GM12878 (cell line): Measurements from ENCODE around the gene ARHGAP22. TPM values are rescaled to one million over a fixed set of nuclear protein-coding genes. Genes with fewer than 3 reads are reported as not detected.
A peak's percentile ranks its signal among the peaks of the same experiment; 100 is the strongest.

Experiments used
- ATAC-seq: fragments of 200-7000 bp; cut with Tn5 transposase; 3 replicates; pipeline ENCODE4 v1.9.1; 2020; ENCODE audit warnings: mild to moderate bottlenecking, moderate library complexity
- BruUV-seq: library from RNA; stranded (reverse); fragments of 400-500 nt; replicated peaks from 2 replicates; lab custom pipeline; 2021; lab: Mats Ljungman, UMichigan
- CTCF ChIA-PET: fragments of 300-600 bp; sonication (Branson Sonifier 250); formaldehyde crosslinking; extraction: SDS; loops from one replicate; lab custom pipeline; 2021; ENCODE audit warnings: inconsistent platforms; lab: Yijun Ruan, JAX
- POLR2A ChIA-PET: fragments of 350-600 bp; formaldehyde crosslinking; extraction: SDS; loops from one replicate; lab custom pipeline; 2021; ENCODE audit warnings: inconsistent platforms; lab: Charles Lee
- RAD21 ChIA-PET: fragments of 300-600 bp; sonication (Branson Sonifier 250); formaldehyde crosslinking; loops from one replicate; lab custom pipeline; 2023; ENCODE audit warnings: antibody characterized with exemption; ENCODE audit not compliant: unreplicated experiment; lab: Charles Lee
- SMC1A ChIA-PET: fragments of 300-600 bp; sonication (Branson Sonifier 250); formaldehyde crosslinking; loops from one replicate; lab custom pipeline; 2023; ENCODE audit not compliant: unreplicated experiment, uncharacterized antibody; lab: Charles Lee
- DNase-seq: peaks from one replicate; pipeline ENCODE4 v3.0.0-alpha.2; 2011; ENCODE audit warnings: low read depth, low spot score
- FAIRE-seq: peaks from 3 replicates; lab custom pipeline; 2011; peaks lifted over from hg19 to GRCh38; lab: Jason Lieb, UNC
- H2AFZ ChIP-seq: 2 replicates; pipeline ENCODE4 v1.6.0; 2011; ENCODE audit warnings: low read depth, low read length, control low read depth; ENCODE audit not compliant: control insufficient read depth
- H3K27ac ChIP-seq: 2 replicates; pipeline ENCODE4 v1.5.1; 2011; ENCODE audit warnings: control low read depth; ENCODE audit not compliant: control insufficient read depth, insufficient read depth
- H3K27me3 ChIP-seq, 2 experiments: replicated peaks in 1 of 2; 2 replicates each; pipeline versions ENCODE4 v1.6.0 to v1.6.1; 2011; ENCODE audit warnings: low read length in 1 of 2; ENCODE audit not compliant: control insufficient read depth in 2 of 2, insufficient read depth in 2 of 2
- H3K36me3 ChIP-seq, 2 experiments: 2 replicates each; pipeline ENCODE4 v1.5.1; 2011; ENCODE audit warnings: low read length in 1 of 2; ENCODE audit not compliant: control insufficient read depth in 2 of 2, insufficient read depth in 2 of 2
- H3K4me1 ChIP-seq: 2 replicates; pipeline ENCODE4 v1.6.1; 2011; ENCODE audit warnings: mild to moderate bottlenecking, low read length, moderate library complexity, mixed read lengths; ENCODE audit not compliant: control insufficient read depth, insufficient read depth
- H3K4me2 ChIP-seq: 2 replicates; pipeline ENCODE4 v1.6.0; 2011; ENCODE audit warnings: control low read depth; ENCODE audit not compliant: control insufficient read depth, insufficient read depth
- H3K4me3 ChIP-seq: fragments of 200-600 bp; sonication (generic); 2 replicates; pipeline ENCODE4 v1.5.1; 2016
- H3K79me2 ChIP-seq: 2 replicates; pipeline ENCODE4 v1.6.0; 2011; ENCODE audit warnings: low read length; ENCODE audit not compliant: control insufficient read depth, insufficient read depth
- H3K9ac ChIP-seq: 2 replicates; pipeline ENCODE4 v1.8.0; 2011; ENCODE audit warnings: low read length, control low read depth, mixed read lengths; ENCODE audit not compliant: control insufficient read depth, insufficient read depth
- H3K9me3 ChIP-seq: replicated peaks from 3 replicates; pipeline ENCODE4 v1.5.1; 2011; ENCODE audit warnings: mild to moderate bottlenecking, low read length; ENCODE audit not compliant: control insufficient read depth, insufficient read depth
- H4K20me1 ChIP-seq: 2 replicates; pipeline ENCODE4 v1.6.0; 2011; ENCODE audit not compliant: control insufficient read depth, insufficient read depth
- BMI1 ChIP-seq: fragments of 450-650 bp; IDR thresholded peaks from 2 replicates; pipeline ENCODE4 v1.6.1; 2016; ENCODE audit warnings: mild to moderate bottlenecking, moderate library complexity, borderline replicate concordance
- ETV6 ChIP-seq, 2 experiments: fragments of 450-650 bp in 1 of 2; IDR thresholded peaks in 1 of 2; conservative IDR thresholded peaks in 1 of 2; 2 replicates each; pipeline ENCODE4 v1.6.1; 2014; ENCODE audit warnings: antibody characterized with exemption in 1 of 2, borderline replicate concordance in 1 of 2, low read depth in 1 of 2, mild to moderate bottlenecking in 1 of 2, moderate library complexity in 1 of 2
- IKZF1 ChIP-seq: fragments of 450-650 bp; conservative IDR thresholded peaks from 2 replicates; pipeline ENCODE4 v1.6.1; 2017; ENCODE audit warnings: antibody characterized with exemption, mild to moderate bottlenecking
- JUNB ChIP-seq: IDR thresholded peaks from 2 replicates; pipeline ENCODE4 v1.6.1; 2016; ENCODE audit warnings: antibody characterized with exemption, mild to moderate bottlenecking
- KDM1A ChIP-seq: fragments of 200-600 bp; sonication (generic); IDR thresholded peaks from 2 replicates; pipeline ENCODE4 v1.6.1; 2016; ENCODE audit warnings: borderline replicate concordance
- NFIC ChIP-seq: IDR thresholded peaks from 2 replicates; pipeline ENCODE4 v1.6.1; 2012; ENCODE audit warnings: low read depth, mild to moderate bottlenecking, inconsistent platforms, low read length, moderate library complexity
- NR2C2 ChIP-seq: IDR thresholded peaks from 2 replicates; pipeline ENCODE4 v1.6.1; 2011; ENCODE audit warnings: borderline replicate concordance, low read depth; ENCODE audit not compliant: control insufficient read depth, insufficient read length
- SIX5 ChIP-seq: IDR thresholded peaks from 2 replicates; pipeline ENCODE4 v1.6.1; 2011; ENCODE audit warnings: mild to moderate bottlenecking, low read depth, low read length, moderate library complexity; ENCODE audit not compliant: severe bottlenecking
- TBL1XR1 ChIP-seq: IDR thresholded peaks from 2 replicates; pipeline ENCODE4 v1.6.1; 2012; ENCODE audit warnings: low read depth, low read length, improper control_type of control experiment
- ZNF592 ChIP-seq: fragments of 450-650 bp; IDR thresholded peaks from 2 replicates; pipeline ENCODE4 v1.6.1; 2017; ENCODE audit warnings: mild to moderate bottlenecking, moderate library complexity
- ZSCAN29 ChIP-seq: fragments of 450-650 bp; IDR thresholded peaks from 2 replicates; pipeline ENCODE4 v1.6.1; 2017; ENCODE audit warnings: mild to moderate bottlenecking, moderate library complexity
- WGBS: methylation state at CpG from one replicate; pipeline ENCODE4 v1.1.6; 2016; ENCODE audit warnings: low lambda C conversion rate; ENCODE audit not compliant: insufficient replicate concordance, insufficient coverage; ENCODE audit errors: missing lambda C conversion rate; 5-methylcytosine and 5-hydroxymethylcytosine counted together
- in situ Hi-C: fragments of 300-500 bp; cut with MboI; formaldehyde crosslinking; loops from 9 replicates; pipeline ENCODE4 v1.14.3; 2018; ENCODE audit warnings: mixed read lengths
- intact Hi-C: fragments of 100-400 bp; cut with micrococcal nuclease; formaldehyde crosslinking; loops from one replicate; pipeline ENCODE4 v1.14.2; 2022; ENCODE audit not compliant: unreplicated experiment
- polyA plus RNA-seq, 11 experiments: library from polyadenylated mRNA; depleted of rRNA in 4 of 11; unstranded in 6 of 11; stranded (reverse) in 5 of 11; fragments of >200 nt; fragmentation: Nextera tagmentation in 4 of 11; fragmentation: Illumina TruSeq in 1 of 11; extraction: Ambion mirVana in 4 of 11; extraction: Trizol in 1 of 11; gene quantifications; 1 replicate in 1 of 11; 2 replicates in 10 of 11; pipeline versions ENCODE4 v1.2.1 to v1.2.3, GENCODE V29; 2011 to 2016; ENCODE audit warnings: inconsistent platforms in 2 of 11, missing spikeins in 2 of 11, low read depth in 1 of 11
- total RNA-seq, 4 experiments: library from RNA; depleted of rRNA in 3 of 4; stranded (reverse); fragments of >200 nt in 3 of 4; fragmentation: Illumina TruSeq in 1 of 4; extraction: Trizol in 1 of 4; gene quantifications; 2 replicates each; pipeline versions ENCODE4 v1.2.1 to v1.2.3, GENCODE V29; 2013 to 2021

Gene ARHGAP22
- total and polyA plus RNA-seq, 10 of the 15 experiments (the other 5 are each of a cell fraction or from before 2014, with no cell fraction given): 0.07 to 0.61 (median 0.18) TPM; not detected in 5

GRCh38 chr10:48399551-48399950 lies 205.3 kb downstream of the ARHGAP22 start:
- DNase-seq: no peak
- no peak for FAIRE-seq

DNA sequence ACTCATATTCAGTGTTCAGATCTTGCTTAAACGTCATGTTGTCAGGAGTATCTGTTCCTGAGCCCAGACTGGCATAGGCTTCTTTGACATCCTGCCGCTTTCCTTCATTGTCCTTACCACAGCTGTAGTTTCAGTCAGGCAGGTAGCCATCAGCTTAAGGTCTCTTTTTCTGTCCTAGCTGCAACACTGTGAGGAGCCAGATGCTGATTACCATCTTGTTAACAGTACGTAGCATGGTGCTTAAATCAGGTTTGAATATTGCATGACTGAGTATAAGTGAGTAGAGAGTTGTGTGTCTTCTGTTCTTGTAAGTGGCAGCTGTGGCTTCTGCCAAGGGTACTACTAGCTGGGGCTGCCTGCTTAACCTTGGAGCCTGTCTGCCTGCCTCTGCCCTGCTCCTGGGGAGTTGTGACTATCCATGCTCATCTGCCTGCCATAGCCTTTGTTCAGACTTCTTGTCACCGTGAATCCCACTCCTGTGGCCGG lies 205.8 kb downstream of the ARHGAP22 start:
- no peaks in the 10 kb centered on the region for H3K27me3 ChIP-seq
- no peak overlapping the region for H3K4me2 ChIP-seq
- 90% methylated on average over 5 of the region's 5 CpGs for WGBS
- ChIA-PET CTCF (interaction anchor here (0.6 to 2.1 kb wide), 8 partner anchors 8 to 257 kb away, joined by 3 to 7 read pairs (median 4); no protein-coding TSS in a partner anchor), SMC1A (interaction anchor here (0.9 to 1.2 kb wide), 3 partner anchors 9 to 110 kb away, joined by 3 read pairs; no protein-coding TSS in a partner anchor), POLR2A (interaction anchor here (0.9 kb wide), 1 partner anchor 9 kb away, joined by 4 read pairs; no protein-coding TSS in a partner anchor)
- intact Hi-C loops (no loop called here), in situ Hi-C loops (no loop called here)
- ATAC-seq (peak; percentile 31; the same call in 2 of the 3 replicates), DNase-seq (no peak)
- H4K20me1 ChIP-seq: no peaks in the 10 kb centered on the region
- no peaks in the 10 kb centered on the region for H3K79me2 ChIP-seq
- no TSS peak for BruUV-seq
- no peaks in the 10 kb centered on the region for H3K9me3 ChIP-seq
- no peak overlapping the region for H3K9ac ChIP-seq
- H3K36me3 ChIP-seq: no peaks in the 10 kb centered on the region
- no peak overlapping the region for H2AFZ ChIP-seq
- peaks cover 8% of the 10 kb centered on the region; the same call in 1 of the 2 replicates for H3K4me1 ChIP-seq
- no peak overlapping the region for H3K27ac ChIP-seq
- TF ChIP-seq TBL1XR1: no peak
- TF ChIP-seq ZSCAN29: no peak
- no peak for TF ChIP-seq KDM1A
- no peak for TF ChIP-seq BMI1
- TF ChIP-seq NR2C2: no peak
- TF ChIP-seq JUNB: no peak
- no peak for TF ChIP-seq ZNF592
- TF ChIP-seq, all 136 proteins: peak for 0
- RAD21 ChIA-PET: interaction anchor here (1.5 kb wide), 1 partner anchor 36 kb away, joined by 3 read pairs; no protein-coding TSS in a partner anchor
- H3K4me3 ChIP-seq: no peak overlapping the region
- no peak for FAIRE-seq

More at GRCh38 chr10:48399551-48399950, 205.3 kb downstream of the ARHGAP22 start:
- no peaks in the 10 kb centered on the region for H3K27me3 ChIP-seq
- H4K20me1 ChIP-seq: no peaks in the 10 kb centered on the region
- TF ChIP-seq IKZF1 (no peak), ETV6 (conservative IDR thresholded peaks at IDR 0.05 in 1 of 2, IDR thresholded peaks at IDR 0.05 in 1 of 2; ENCODE audit: borderline replicate concordance in 1 of 2, low read depth in 1 of 2) (no peak), SIX5 (no peak), NFIC (no peak)
- no peak overlapping the region for H3K9ac ChIP-seq
- peaks cover 8% of the 10 kb centered on the region; the same call in 1 of the 2 replicates for H3K4me1 ChIP-seq
- H2AFZ ChIP-seq: no peak overlapping the region
- in situ Hi-C loops: no loop called here
- ATAC-seq: no peak; the same call in 2 of the 3 replicates
- ChIA-PET SMC1A (interaction anchor here (1.0 to 1.2 kb wide), 3 partner anchors 10 to 110 kb away, joined by 3 read pairs; no protein-coding TSS in a partner anchor), POLR2A (interaction anchor here (0.9 kb wide), 1 partner anchor 9 kb away, joined by 4 read pairs; no protein-coding TSS in a partner anchor), CTCF (interaction anchor here (1.1 to 2.1 kb wide), 8 partner anchors 9 to 257 kb away, joined by 3 to 7 read pairs (median 4); no protein-coding TSS in a partner anchor), RAD21 (interaction anchor here (1.1 to 1.5 kb wide), 2 partner anchors 14 to 36 kb away, joined by 3 read pairs; no protein-coding TSS in a partner anchor)
- 95% methylated on average over 1 of the region's 1 CpG for WGBS
- no peaks in the 10 kb centered on the region for H3K9me3 ChIP-seq
- H3K27ac ChIP-seq: no peak overlapping the region
- no peak overlapping the region for H3K4me3 ChIP-seq
- H3K79me2 ChIP-seq: no peaks in the 10 kb centered on the region
- BruUV-seq: no TSS peak
- H3K36me3 ChIP-seq: no peaks in the 10 kb centered on the region
- H3K4me2 ChIP-seq: no peak overlapping the region
- intact Hi-C loops: no loop called here
